Activated CD4-positive, alpha-beta memory T cell treated with anti-CD3 and anti-CD28 coated beads, Interleukin-2, amount 10 ng/mL, durations not matched to agents 7 days and 5 days (primary cell): Measurements from ENCODE around the gene CACNA1A. TPM values are rescaled to one million over a fixed set of nuclear protein-coding genes. Genes with fewer than 3 reads are reported as not detected.
A peak's percentile ranks its signal among the peaks of the same experiment; 100 is the strongest.
"Not testable (repeated sequence)": the region's sequence is repeated elsewhere in the genome, so short reads cannot be mapped to it uniquely, and the experiment has no call there.

ENCODE experiments used
- CTCF ChIA-PET: fragments of 350-600 bp; sonication (Branson Sonifier 250); formaldehyde crosslinking; loops from one replicate; lab custom pipeline; 2021; ENCODE audit warnings: antibody characterized with exemption, inconsistent platforms; lab: Charles Lee
- POLR2A ChIA-PET: fragments of 350-600 bp; sonication (Branson Sonifier 250); formaldehyde crosslinking; loops from one replicate; lab custom pipeline; 2021; ENCODE audit warnings: antibody characterized with exemption; lab: Charles Lee
- DNase-seq: peaks from one replicate; pipeline ENCODE4 v3.0.0-alpha.2; 2020
- H3K27ac Mint-ChIP-seq: one replicate; pipeline ENCODE4 v1.8.0; 2021; ENCODE audit warnings: mild to moderate bottlenecking, mixed read lengths
- H3K27me3 Mint-ChIP-seq: one replicate; pipeline ENCODE4 v1.8.0; 2021; ENCODE audit warnings: mixed read lengths
- H3K36me3 Mint-ChIP-seq: one replicate; pipeline ENCODE4 v1.8.0; 2021; ENCODE audit warnings: low read depth, mixed read lengths
- H3K4me1 Mint-ChIP-seq: one replicate; pipeline ENCODE4 v1.8.0; 2021; ENCODE audit warnings: mixed read lengths
- H3K4me3 Mint-ChIP-seq: one replicate; pipeline ENCODE4 v1.8.0; 2021; ENCODE audit warnings: mild to moderate bottlenecking, mixed read lengths
- H3K9me3 Mint-ChIP-seq: one replicate; pipeline ENCODE4 v1.8.0; 2021; ENCODE audit warnings: mixed read lengths
- total RNA-seq, 2 experiments: library from RNA; stranded (reverse); gene quantifications; one replicate each; pipeline ENCODE4 v1.2.3, GENCODE V29; 2021

CACNA1A gene
- total RNA-seq, 2 experiments from 2014 or later: 3.6 to 4.1 TPM

DNA sequence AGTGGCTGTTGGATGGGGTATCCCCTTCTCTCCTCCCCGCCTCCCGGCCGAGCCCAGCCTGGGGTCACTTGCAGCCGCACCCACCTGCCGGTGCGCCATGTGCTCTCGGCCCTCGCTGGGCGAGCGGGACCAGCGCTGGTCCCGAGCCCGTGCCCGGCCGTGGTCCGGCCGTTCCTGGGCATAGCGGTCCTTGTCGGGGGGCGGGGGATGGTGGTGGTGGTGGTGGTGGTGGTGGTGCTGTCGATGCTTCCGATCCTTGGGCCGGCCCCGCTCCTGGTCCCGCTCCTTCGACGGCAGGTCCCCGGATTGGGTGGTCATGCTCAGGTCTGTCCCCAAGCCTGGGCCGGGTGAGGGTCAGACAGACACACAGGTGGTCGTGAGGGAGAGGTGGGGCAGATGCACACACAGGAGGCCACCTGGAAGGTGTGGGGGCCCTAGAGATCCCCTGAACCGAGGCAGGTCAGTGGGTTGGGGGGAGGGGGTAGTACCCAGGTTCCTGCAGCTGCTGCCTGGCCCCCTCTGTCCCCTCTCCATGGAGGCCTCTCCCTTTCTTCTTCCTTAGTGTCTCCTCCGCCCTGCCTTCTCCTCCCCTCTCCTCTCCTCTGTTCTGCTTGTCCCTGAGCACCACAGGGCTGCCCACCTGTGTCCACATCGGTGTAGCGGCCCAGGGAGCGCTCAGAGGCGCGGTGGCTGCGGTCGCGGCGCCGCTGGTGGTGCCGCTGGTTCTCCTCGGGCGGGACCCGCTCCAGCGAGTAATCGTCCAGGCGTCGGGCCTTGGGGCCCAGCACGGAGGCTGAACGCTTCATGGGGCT lies 297.4 kb downstream of the CACNA1A start:
- CTCF ChIA-PET: interaction anchor here (0.6 kb wide), 1 partner anchor 32 kb away, joined by 3 read pairs; no protein-coding TSS in a partner anchor
- POLR2A ChIA-PET: interaction anchor here (1.3 to 1.6 kb wide), 3 partner anchors 41 to 57 kb away, joined by 3 to 6 read pairs (median 5); no protein-coding TSS in a partner anchor
- no peaks in the 10 kb centered on the region for H3K9me3 Mint-ChIP-seq

DNA sequence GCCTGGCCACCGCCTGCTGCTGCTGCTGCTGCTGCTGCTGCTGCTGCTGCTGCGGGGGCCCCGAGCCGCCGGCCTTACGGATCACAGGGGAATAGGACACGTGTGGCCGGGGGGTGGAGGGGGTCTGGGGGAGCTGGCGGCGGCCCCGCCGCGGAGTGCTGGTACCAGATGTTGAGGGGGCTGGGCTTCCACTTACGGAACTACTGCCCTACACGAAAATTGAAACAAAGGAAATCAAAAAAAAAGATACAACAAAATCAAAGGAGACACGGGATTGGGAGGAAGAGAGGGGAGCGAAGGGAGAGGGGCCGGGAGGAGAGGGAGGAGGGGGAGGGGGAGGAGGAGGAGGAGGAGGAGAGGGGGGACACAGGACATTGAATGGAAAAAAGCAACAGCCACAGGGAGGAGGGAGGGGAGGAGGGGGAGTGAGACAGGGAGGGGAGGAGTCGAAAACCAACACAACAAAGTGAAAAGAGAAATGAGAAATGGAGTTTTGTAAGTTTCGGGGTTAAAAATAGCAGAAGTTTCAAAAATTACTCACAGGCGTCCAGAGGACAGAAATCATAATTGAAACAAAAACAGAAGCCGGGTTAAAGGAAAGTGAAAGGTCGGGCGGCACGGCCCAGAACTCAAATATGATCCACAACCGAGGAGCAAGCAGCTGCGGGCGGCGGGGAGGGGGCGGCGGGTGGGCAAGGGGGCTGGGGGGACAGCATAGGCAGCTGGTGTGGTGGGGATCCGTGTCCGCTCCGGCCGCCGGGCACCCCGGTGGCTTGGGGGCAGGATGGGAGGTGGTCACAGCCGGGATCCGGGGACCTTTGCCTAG lies 298.2 kb downstream of the CACNA1A start:
- CTCF ChIA-PET: no interaction called here
- peaks cover 13% of the 10 kb centered on the region for H3K4me1 Mint-ChIP-seq
- no peaks in the 10 kb centered on the region for H3K27me3 Mint-ChIP-seq
- peak; percentile 68 for DNase-seq
- peaks cover 3% of the 10 kb centered on the region for H3K36me3 Mint-ChIP-seq
- no peaks in the 10 kb centered on the region for H3K9me3 Mint-ChIP-seq
- H3K27ac Mint-ChIP-seq: peak overlapping the region; percentile 91
- H3K4me3 Mint-ChIP-seq: peak overlapping the region; percentile 84
- POLR2A ChIA-PET: interaction anchor here (1.3 to 1.6 kb wide), 3 partner anchors 41 to 56 kb away, joined by 3 to 6 read pairs (median 5); no protein-coding TSS in a partner anchor

More for the DNA sequence above, 297.4 kb downstream of the CACNA1A start:
- Mint-ChIP-seq H3K27ac (peak overlapping the region; percentile 49), H3K4me3 (peak overlapping the region; percentile 84), H3K36me3 (peaks cover 3% of the 10 kb centered on the region), H3K4me1 (peaks cover 13% of the 10 kb centered on the region), H3K27me3 (no peaks in the 10 kb centered on the region)
- no peak for DNase-seq

DNA sequence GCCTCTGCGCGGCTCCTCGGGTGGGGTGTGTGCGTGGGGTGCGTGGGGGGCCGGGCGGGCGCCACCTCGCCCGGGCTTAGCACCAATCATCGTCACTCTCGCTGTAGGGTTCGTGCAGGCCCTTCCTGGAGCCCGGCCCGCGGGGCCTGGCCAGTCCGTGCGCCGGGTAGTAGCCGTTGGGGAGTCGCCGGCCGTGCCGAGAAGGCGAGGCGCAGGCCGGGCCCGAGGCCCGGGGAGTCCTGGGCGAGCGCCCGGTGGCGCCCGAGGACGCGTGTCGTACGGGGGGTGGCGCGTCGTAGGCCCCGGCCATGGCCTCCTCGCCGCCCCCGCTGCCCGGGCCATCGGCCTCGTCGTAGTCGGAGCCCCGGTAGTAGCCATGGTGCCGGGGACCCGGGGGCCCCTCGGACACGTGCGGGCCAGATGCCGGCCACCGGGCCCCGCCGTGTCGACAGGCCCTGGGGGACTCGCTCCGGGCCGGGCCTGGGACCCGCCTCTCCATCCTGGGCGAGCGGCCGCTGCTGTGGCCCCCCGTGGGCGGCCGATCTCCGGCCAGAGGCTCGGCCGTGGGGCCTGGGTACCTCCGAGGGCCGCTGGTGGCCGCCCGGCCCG lies 298.9 kb downstream of the CACNA1A start:
- Mint-ChIP-seq H3K27ac (no peak overlapping the region), H3K4me1 (peaks cover 10% of the 10 kb centered on the region), H3K9me3 (no peaks in the 10 kb centered on the region), H3K36me3 (peaks cover 3% of the 10 kb centered on the region), H3K27me3 (no peaks in the 10 kb centered on the region), H3K4me3 (no peak overlapping the region)
- ChIA-PET POLR2A (interaction anchor here (1.3 to 1.6 kb wide), 3 partner anchors 40 to 55 kb away, joined by 3 to 6 read pairs (median 5); no protein-coding TSS in a partner anchor), CTCF (interaction anchor here (1.0 kb wide), 1 partner anchor 13 kb away, joined by 7 read pairs; no protein-coding TSS in a partner anchor)
- DNase-seq: no peak

DNA sequence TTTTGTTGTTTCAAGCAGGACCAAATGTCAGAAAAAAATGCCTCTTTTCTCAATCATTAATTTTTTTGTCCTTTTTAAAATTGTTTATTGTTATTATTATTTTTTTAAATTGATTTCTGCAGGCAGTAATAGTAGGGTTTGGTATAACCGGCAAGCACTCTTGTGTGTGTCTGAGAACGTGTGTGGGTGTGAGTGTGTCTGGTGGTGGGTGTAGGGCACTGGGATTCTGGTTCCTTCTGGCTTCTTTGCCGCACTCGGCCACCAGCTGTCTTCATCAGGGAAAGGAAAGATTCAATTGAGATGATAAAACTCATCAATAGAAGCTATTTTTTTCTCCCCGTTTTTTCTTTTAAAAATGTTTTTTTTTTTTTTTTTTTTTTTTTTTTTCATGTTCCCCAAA lies 299.7 kb downstream of the CACNA1A start:
- peaks cover 3% of the 10 kb centered on the region for H3K36me3 Mint-ChIP-seq

DNA sequence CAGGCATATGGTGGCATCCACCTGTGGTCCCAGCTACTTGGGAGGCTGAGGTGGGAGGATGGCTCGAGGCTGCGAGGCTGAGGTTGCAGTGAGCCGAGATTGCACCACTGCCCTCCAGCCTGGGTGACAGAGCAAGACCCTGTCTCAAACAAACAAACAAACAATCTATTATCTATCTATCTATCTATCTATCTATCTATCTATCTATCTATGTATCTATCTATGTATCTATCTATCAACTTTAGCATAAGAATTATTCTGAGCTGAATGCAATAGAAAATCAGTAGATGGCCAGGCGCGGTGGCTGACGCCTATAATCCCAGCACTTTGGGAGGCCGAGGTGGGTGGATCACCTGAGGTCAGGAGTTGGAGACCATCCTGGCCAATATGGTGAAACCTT lies 304.2 kb downstream of the CACNA1A start:
- DNase-seq, H3K4me3 Mint-ChIP-seq, H3K4me1 Mint-ChIP-seq, H3K36me3 Mint-ChIP-seq, H3K9me3 Mint-ChIP-seq, H3K27me3 Mint-ChIP-seq, H3K27ac Mint-ChIP-seq: not testable (repeated sequence)
- ChIA-PET POLR2A (interaction anchor here (0.5 to 1.0 kb wide), 2 partner anchors 49 to 268 kb away, joined by 3 read pairs; no protein-coding TSS in a partner anchor), CTCF (interaction anchor here (0.7 to 1.5 kb wide), 2 partner anchors 14 to 141 kb away, joined by 3 to 4 read pairs; no protein-coding TSS in a partner anchor)

More for the DNA sequence above, 299.7 kb downstream of the CACNA1A start:
- H3K4me3 Mint-ChIP-seq: peak overlapping the region; percentile 58
- DNase-seq: no peak
- CTCF ChIA-PET: interaction anchor here (0.6 to 1.5 kb wide), 5 partner anchors 12 to 241 kb away, joined by 3 to 7 read pairs (median 3); no protein-coding TSS in a partner anchor
- H3K4me1 Mint-ChIP-seq: peaks cover 10% of the 10 kb centered on the region
- H3K27me3 Mint-ChIP-seq: no peaks in the 10 kb centered on the region
- H3K27ac Mint-ChIP-seq: no peak overlapping the region
- POLR2A ChIA-PET: interaction anchor here (2.1 kb wide), 1 partner anchor 52 kb away, joined by 7 read pairs; no protein-coding TSS in a partner anchor
- no peaks in the 10 kb centered on the region for H3K9me3 Mint-ChIP-seq

DNA sequence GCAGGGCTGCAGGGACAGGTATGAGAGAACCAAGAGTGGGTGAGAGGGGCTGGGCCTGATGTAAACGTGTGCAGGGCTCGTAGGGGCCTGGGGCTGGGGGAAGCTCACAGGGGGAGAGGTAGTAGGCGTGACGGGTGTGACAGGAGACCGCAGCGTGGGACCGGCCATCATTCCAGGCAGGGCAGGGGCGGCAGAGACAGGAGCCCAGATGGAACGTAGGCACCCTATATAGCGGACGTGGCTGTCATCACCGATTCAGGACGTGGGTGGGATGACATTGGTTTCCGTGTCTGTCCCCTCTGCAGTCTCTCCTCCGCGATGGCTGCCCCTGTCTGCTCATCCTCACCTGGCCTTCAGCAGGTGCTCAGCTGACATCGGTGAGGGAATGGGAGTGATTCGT lies 307.6 kb downstream of the CACNA1A start:
- no peak for DNase-seq
- H3K27ac Mint-ChIP-seq: no peak overlapping the region
- H3K4me3 Mint-ChIP-seq: no peak overlapping the region
- H3K4me1 Mint-ChIP-seq: peaks cover 17% of the 10 kb centered on the region
- ChIA-PET CTCF (no interaction called here), POLR2A (interaction anchor here (0.9 kb wide), 1 partner anchor 36 kb away, joined by 3 read pairs; no protein-coding TSS in a partner anchor)
- no peaks in the 10 kb centered on the region for H3K9me3 Mint-ChIP-seq
- no peaks in the 10 kb centered on the region for H3K27me3 Mint-ChIP-seq
- no peaks in the 10 kb centered on the region for H3K36me3 Mint-ChIP-seq

DNA sequence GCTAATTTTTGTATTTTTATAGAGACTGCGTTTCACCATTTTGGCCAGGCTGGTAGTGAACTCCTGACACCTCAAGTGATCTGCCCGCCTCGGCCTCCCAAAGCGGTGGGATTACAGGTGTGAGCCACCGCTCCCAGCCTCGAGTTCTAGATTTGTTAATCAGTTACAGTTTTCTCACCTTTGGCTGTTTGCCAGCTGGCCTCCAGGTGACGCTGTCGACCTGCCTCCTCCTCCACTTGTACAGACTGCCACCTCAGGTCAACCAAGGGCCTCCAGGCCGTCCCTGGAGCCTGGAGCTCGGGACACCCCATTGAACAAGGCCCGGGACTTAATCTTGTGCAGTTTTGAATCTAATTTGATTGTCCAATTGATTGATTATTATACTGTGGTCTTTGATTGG lies 310.6 kb downstream of the CACNA1A start:
- ChIA-PET CTCF (interaction anchor here (0.6 to 4.0 kb wide), 26 partner anchors 9 to 323 kb away, joined by 3 to 36 read pairs (median 5); partner anchors contain the start of gene NACC1), POLR2A (interaction anchor here (0.7 to 3.5 kb wide), 10 partner anchors 21 to 80 kb away, joined by 3 to 26 read pairs (median 8); partner anchors contain the start of genes IER2 and STX10)
- Mint-ChIP-seq H3K9me3 (no peaks in the 10 kb centered on the region), H3K4me1 (peaks cover 29% of the 10 kb centered on the region), H3K36me3 (no peaks in the 10 kb centered on the region), H3K4me3 (no peak overlapping the region), H3K27me3 (no peaks in the 10 kb centered on the region), H3K27ac (no peak overlapping the region)
- DNase-seq: peak; percentile 71

DNA sequence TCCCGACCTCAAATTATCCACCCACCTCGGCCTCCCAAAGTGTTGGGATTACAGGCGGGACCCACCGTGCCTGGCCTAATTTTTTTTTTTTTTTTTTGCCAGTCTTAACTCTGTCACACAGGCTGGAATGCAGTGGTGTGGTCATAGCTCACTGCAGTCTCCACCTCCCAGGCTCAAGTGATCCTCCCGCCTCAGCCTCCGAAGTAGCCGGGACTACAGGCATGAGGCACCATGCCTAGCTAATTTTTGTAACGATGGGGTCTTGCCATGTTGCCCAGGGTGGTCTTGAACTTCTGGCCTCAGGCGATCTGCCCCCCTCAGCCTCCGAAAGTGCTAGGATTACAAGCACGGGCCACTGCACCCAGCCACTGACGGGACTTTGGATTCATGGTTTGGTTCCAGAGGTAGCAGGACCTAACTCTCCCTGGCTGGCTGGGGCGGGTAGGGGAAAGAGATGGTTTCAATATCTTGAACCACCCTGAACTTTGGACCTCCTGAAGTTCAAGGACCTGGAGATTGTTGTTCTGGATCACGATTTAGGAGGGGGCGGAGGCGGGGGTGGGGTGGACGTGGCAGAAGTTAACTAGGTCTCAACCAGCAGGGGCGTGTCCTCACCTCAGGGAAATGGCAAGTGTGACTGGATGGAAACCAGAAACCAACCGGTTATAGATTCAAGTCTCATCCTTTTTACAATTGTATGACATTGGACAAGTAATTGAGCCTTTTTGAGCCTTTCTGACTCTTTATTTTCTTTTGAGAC lies 315.3 kb downstream of the CACNA1A start:
- Mint-ChIP-seq H3K4me1 (peaks cover 44% of the 10 kb centered on the region), H3K27ac (peak overlapping the region; percentile 31), H3K9me3 (no peaks in the 10 kb centered on the region), H3K36me3 (no peaks in the 10 kb centered on the region), H3K27me3 (no peaks in the 10 kb centered on the region), H3K4me3 (no peak overlapping the region)
- peak; percentile 37 for DNase-seq
- POLR2A ChIA-PET: interaction anchor here (1.5 to 2.7 kb wide), 3 partner anchors 23 to 36 kb away, joined by 5 to 9 read pairs (median 6); no protein-coding TSS in a partner anchor
- CTCF ChIA-PET: interaction anchor here (0.6 to 1.7 kb wide), 2 partner anchors 36 to 1864 kb away, joined by 3 to 5 read pairs; no protein-coding TSS in a partner anchor

DNA sequence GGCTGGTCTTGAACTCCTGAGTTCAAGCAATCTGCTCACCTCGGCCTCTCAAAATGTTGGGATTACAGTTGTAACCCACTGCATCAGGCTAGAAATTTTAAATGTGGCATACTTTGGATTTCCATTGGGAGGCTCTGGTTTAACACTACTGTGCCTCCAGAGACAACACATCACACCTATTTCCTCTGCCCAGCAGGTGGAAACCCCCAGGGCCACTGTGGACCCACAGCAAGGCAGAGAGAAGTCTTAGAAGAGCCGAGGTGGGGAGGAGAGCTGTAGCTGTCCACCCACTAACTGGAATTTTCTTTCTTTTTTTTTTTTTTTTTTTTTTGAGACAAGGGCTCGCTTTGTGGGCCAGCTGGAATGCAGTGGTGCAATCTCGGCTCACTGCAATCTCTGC lies 316.7 kb downstream of the CACNA1A start:
- no peak overlapping the region for H3K27ac Mint-ChIP-seq
- peaks cover 36% of the 10 kb centered on the region for H3K4me1 Mint-ChIP-seq
- no peak for DNase-seq
- no peaks in the 10 kb centered on the region for H3K27me3 Mint-ChIP-seq
- no peak overlapping the region for H3K4me3 Mint-ChIP-seq
- no peaks in the 10 kb centered on the region for H3K36me3 Mint-ChIP-seq
- no peaks in the 10 kb centered on the region for H3K9me3 Mint-ChIP-seq
- ChIA-PET CTCF (interaction anchor here (0.6 to 1.7 kb wide), 4 partner anchors 10 to 956 kb away, joined by 3 to 7 read pairs (median 4); no protein-coding TSS in a partner anchor), POLR2A (interaction anchor here (1.0 to 2.7 kb wide), 4 partner anchors 21 to 35 kb away, joined by 5 to 9 read pairs (median 6); no protein-coding TSS in a partner anchor)

DNA sequence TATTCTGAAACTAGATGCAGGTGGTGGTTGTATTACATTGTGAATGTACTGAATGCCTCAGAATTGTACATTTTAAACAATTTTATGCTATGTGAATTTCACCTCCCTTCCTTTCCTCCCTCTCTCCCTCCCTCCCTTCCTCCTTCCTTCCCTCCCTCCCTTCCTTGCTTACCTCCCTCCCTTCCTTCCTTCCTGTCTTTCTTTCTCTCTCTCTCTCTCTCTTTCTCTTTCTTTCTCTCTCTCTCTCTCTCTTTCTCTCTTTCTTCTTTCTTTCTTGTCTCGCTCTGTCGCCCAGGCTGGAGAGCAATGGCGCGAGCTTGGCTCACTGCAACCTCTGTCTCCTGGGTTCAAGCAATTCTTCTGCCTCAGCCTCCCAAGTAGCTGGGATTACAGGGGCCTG lies 318.9 kb downstream of the CACNA1A start:
- DNase-seq: no peak
- peak overlapping the region; percentile 29 for H3K27ac Mint-ChIP-seq
- H3K36me3 Mint-ChIP-seq: no peaks in the 10 kb centered on the region
- peaks cover 27% of the 10 kb centered on the region for H3K4me1 Mint-ChIP-seq
- no peak overlapping the region for H3K4me3 Mint-ChIP-seq
- CTCF ChIA-PET: no interaction called here
- no peaks in the 10 kb centered on the region for H3K27me3 Mint-ChIP-seq
- H3K9me3 Mint-ChIP-seq: no peaks in the 10 kb centered on the region
- POLR2A ChIA-PET: interaction anchor here (0.8 to 1.5 kb wide), 2 partner anchors 17 to 30 kb away, joined by 3 to 4 read pairs; no protein-coding TSS in a partner anchor

DNA sequence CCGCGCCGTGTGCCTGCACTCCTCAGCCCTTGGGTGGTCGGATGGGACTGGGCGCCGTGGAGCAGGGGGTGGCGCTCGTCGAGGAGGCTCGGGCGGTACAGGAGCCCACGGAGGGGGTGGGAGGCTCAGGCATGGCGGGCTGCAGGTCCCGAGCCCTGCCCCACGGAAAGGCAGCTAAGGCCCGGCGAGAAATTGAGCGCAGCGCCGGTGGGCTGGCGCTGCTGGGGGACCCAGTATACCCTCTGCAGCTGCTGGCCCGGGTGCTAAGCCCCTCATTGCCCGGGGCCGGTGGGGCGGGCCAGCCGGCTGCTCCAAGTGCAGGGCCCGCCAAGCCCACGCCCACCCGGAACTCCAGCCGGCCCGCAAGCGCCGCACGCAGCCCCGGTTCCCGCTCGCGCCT lies 319.6 kb downstream of the CACNA1A start:
- not testable (repeated sequence) for H3K4me3 Mint-ChIP-seq, H3K27me3 Mint-ChIP-seq, DNase-seq, H3K36me3 Mint-ChIP-seq, H3K9me3 Mint-ChIP-seq, H3K27ac Mint-ChIP-seq
- ChIA-PET CTCF (interaction anchor here (1.2 to 1.7 kb wide), 2 partner anchors 8 to 82 kb away, joined by 3 to 13 read pairs; no protein-coding TSS in a partner anchor), POLR2A (interaction anchor here (1.5 to 6.0 kb wide), 2 partner anchors 16 to 34 kb away, joined by 4 to 32 read pairs; no protein-coding TSS in a partner anchor)
- peaks cover 32% of the 10 kb centered on the region for H3K4me1 Mint-ChIP-seq
